Stimulated activated CD4-positive, alpha-beta T cell treated with anti-CD3 and anti-CD28 coated beads, TNF-alpha, amount 100 ng/mL, for 4 hours (primary cell): ENCODE measurements around the gene C5orf46.

ENCODE experiments used
- DNase-seq, 3 experiments: peaks; one replicate each; pipeline ENCODE4 v3.0.0-alpha.2; 2020; ENCODE audit warnings: low read depth in 3 of 3

The C5orf46 gene

DNA sequence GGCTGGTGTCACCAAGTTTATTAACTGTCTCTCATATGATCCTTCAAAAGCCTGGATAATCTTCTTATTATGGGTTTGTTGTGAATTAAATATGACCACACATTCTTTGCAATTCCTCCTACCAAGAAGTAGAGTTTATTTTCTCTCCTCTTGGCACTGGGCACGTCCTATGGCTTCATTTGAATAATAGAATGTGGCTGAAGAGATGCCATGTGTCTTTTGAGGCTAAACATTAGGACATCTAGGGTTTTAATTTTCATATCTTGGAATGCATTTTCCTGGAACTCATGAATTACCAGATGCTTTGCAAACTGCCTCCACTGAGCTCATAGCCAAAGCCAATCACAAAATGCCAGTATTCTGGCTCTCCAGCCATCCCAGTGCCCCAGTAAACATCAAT lies 47.8 kb downstream of the C5orf46 start:
- no peak for DNase-seq

DNA sequence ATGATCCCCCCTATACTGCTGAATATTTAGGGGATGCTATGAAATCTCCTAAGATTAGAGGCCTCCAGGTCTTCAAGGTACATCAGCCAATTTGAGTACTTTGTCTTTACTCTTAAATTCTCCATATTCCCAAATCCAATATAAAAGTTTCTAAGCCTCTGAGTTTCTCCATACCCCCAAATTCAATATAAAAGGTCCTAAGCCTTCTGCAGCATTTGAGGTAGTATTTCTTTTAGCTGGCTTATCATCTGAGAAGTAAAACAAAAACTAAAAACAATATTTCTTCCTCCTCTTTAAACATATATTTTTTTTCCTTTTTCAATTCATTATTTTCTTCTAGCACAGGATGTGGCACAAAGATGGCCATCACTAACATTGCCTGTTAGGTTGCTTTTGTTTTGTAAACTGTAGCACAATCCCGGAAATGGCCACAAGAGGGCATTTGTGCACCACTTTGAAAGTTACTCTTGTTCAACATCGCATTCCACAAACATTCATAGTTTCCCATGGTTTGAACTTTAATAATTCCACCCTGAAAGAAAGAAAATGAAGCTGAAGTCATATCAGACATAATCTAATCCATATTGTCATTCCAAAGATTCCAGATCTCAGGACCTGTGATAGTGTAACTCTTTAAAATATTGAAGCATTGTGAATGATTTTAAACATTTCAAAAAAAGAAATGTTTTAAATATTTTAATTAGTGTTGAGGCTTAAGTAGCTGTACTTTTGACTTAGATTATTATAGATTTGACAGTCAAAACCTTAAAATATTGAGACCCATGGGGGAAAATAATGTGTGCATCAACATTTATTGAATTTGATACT lies 48.8 kb downstream of the C5orf46 start:
- DNase-seq = no peak

DNA sequence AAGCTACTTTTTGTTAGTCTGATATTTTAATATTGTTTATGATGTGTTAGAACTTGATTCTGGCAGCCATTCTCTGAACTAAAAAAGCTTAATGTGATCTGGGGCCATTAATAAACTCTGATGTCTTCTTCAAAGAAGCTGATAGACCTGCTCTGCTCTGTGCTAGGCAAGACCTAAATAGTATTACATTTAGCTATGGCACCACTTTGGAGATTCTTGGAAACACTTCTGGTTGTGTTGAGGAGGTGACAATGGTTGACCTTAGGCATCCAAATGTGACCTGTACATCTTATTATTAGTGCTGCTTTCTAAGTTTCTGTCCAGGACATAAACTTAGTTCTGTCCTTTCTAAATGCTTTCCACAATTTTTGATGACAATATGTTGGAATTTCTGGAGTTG lies 49.5 kb downstream of the C5orf46 start:
- no peak for DNase-seq

DNA sequence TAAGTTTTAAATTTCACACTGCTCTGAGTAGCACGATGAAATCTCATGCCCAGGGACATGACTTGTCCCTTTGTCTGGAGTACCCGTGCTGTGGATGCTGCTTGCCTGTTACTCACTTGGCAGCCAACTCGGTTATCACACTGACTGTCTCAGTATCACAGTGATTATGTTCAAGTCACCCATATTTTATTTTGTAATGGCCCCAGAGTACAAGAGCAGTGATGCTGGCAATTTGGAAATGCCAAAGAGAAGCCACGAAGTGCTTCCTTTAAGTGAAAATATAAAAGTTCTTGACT lies 50.6 kb downstream of the C5orf46 start:
- DNase-seq = no peak

DNA sequence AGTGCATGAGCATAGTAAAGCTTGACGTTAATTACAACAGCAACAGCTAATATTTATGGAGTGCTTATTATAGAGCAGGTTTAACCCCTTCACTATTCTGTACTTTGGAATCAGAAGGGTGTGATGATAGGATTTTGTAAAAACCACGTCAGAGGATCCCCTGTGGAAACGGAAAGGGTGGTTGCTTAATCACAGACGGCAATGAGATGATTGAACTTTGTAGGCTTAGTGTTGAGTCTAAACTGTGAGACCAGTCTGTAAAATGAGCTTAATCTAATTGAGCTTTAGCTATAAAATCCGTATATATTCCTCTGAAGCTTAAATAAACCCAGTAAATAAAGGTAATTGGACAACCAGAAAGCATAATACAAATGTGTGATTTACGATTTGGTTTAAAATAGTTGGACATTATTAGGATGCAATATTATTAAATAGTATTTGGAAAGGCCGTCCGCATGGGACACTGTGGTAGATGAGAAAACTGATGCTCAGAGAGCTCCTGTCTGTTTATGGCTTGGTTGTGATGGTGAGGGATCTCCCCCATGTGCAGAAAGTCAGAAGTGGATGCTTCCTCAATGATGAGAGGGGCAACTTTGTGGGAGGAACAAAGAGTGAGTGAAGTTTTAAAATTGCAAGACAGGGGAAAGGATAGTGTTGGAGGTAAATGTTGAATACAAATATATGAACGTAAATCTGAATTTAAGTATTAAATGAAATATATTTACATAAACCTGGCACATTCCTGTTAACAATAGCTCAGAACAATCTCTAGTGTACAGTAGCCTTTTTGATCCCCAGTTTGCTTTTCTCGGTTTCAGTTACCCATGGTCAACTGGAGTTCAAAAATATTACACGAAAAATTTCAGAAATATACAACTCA lies 51.2 kb downstream of the C5orf46 start:
- no peak for DNase-seq

DNA sequence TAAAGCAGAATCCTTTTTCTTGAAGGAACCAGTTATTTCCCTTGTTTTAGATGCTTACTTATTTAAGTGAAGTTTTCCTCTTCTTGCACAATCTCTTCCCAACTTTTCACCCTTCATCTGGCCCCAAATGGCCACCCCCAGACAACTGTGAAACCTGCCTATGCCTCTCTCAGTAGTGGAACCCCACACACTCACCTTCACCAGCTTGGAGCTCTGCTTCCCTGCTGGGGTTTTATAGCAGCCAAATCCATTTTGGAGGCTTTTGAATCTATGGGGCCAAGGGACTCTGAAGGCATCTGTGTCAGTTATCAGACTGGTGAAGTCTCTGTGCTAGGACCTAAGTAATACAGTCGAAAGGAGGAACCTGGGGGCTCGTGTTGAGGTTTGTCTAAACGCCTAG lies 52.0 kb downstream of the C5orf46 start:
- no peak for DNase-seq

DNA sequence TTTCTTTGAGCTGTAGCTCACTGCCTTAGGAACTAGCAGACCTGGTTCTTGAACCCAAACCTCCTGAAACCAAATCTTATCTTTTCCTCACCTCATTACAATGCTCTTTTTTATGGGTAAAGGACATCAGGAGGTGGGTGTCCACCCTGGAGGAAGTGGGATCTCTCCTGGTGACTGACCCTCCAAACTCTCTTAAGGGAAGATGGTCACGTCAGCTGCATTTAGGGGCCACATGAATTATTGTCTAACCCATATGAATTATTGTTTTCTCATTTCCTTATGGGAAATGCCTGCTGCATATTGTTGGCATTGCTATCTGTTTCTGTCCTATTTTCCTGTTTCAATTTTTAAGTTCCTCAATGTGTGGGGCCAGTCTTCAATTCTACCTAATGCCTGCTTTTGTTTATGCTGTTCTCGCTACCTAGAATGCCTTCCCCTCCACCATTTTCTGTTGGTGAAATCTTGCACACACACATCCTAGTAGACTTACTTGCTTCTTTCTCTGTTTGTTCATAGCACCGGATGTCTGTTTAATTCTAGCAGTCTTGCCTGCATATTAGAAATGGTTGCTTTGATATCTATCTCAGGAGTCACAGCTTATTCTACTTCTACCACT lies 52.9 kb downstream of the C5orf46 start:
- DNase-seq = no peak

DNA sequence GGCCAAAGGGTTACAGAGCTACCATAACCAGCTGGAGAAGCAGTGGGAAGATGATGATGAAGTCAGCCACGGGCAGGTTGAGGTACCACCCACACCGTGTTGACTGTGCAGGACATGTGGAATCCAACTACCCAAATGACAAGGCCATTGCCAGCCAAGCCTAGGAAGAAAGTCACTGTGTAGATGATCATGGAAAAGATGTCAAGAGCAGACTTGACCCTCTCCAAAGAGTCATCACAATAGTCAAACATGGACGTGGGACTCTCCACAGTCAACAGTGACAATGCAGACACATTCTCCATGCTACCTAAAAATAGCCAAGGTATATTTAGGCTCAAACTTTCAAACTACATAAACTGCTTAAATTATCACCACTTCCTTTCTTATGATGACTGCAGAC lies 54.0 kb downstream of the C5orf46 start:
- DNase-seq = no peak

DNA sequence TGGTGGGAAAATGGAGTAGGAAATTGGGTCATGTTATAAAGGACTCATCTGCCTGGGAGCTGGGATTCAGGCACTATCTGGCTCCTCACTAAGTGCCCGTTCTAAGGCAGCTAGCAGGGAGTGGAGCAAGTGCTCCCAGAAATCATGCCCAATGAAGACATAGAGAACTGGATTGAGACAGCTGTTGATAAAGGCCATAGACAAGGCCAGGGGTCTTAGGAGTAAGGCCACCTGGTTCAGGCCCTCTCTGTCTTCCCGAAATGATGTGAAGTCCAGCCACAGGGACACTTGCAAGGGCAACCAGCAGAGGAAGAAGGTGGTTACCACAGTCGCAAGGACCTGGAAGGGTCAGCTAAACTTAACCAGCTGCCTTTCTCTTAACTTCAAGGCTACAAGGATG lies 54.8 kb downstream of the C5orf46 start:
- no peak for DNase-seq

DNA sequence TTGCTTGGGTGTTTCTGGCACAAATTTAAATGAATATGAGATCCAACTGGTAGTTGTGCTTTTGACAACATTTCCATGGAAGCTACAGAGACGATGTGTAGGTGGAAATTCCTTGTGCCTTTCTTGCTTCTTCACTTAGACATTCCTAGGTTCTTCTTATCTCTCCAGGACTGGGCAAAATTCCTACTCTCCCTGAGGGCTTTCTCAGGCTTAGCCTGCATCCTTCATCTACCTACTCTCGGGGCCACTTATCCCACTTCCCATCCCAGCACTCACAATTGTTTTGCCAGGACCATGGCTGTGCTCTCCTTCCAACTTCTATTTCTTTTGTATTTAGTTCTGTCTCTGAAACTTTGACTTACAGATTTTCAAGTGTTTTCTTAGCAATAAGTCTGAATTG lies 57.1 kb downstream of the C5orf46 start:
- no peak for DNase-seq

DNA sequence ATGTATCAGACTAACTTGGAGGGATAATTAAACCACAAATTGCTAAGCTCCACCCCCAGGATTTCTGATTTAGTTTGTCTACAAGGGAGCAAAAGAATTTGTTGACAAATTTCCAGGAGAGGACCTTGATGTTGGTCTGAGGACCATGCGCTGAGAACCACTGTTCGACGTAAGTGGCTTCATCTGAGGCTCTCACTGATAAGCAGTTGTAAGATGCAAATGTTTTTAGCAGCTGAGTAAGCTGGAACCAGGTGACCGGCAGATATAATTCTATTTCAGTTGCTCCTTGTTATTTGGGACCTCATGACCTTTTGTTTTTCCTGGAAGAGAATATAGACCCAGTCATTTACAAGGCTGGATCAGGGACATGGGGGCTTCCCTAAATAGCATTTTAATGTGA lies 60.7 kb downstream of the C5orf46 start:
- no peak for DNase-seq

DNA sequence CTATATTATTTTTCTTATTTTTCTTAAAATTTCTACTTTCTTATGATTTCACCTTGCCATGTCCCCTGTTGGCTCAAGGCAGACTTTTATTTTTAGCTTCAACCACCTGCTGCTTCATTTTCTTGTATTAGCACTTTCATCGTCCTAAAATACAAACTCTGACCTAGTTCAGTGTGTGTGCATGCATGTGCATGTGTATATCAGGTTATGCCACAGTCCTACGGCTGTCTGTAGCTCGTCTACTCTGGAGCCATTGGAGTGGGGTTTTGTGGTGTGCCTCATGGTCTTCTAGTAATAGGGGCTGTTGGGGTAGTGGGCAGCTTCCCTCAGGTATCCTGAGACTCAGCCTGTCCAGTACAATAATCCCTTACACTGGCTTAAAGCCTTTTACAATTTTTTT lies 61.5 kb downstream of the C5orf46 start:
- DNase-seq = no peak

DNA sequence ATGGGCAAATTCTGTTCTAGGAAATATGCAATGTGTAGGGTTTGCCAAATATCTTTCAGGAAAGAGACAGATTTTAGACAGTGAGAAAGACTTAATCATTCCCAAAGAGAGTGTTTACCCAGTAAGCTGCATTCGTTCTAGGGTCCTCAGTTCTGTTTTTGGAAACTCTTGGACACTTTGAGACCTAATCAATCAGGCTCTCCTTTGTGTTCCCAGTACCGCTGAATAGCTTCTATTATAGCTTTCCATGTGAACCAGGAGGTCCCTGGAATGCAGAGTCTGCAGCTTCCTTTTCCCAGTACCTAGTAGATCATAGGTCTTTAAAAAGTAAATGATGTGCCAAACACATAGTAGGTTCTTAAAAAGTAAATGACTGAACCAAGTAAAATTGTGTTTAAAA lies 63.5 kb downstream of the C5orf46 start:
- no peak for DNase-seq
